Fibroblast of lung (primary cell): ENCODE results near the gene TNS3. TPM values are rescaled to one million over a fixed set of nuclear protein-coding genes. Genes with fewer than 3 reads are reported as not detected.

Experiments
- DNase-seq, 2 donors: peaks; one replicate each; pipeline versions ENCODE4 v3.0.0 to v3.0.0-alpha.2; 2010; ENCODE audit warnings: low read depth in 2 of 2
- H2AFZ ChIP-seq: 2 replicates; pipeline ENCODE4 v1.5.1; 2012; ENCODE audit warnings: low read length, control low read depth, inconsistent platforms
- H3K27ac ChIP-seq: 2 replicates; pipeline ENCODE4 v1.5.1; 2011; ENCODE audit warnings: low read length, control low read depth; ENCODE audit not compliant: insufficient read depth
- H3K27me3 ChIP-seq: 2 replicates; pipeline ENCODE4 v1.5.1; 2011; ENCODE audit warnings: mild to moderate bottlenecking, low read length; ENCODE audit not compliant: control insufficient read depth, insufficient read depth
- H3K36me3 ChIP-seq: 2 replicates; pipeline ENCODE4 v1.5.1; 2011; ENCODE audit warnings: low read length; ENCODE audit not compliant: control insufficient read depth, insufficient read depth
- H3K4me1 ChIP-seq: 2 replicates; pipeline ENCODE4 v1.5.1; 2011; ENCODE audit warnings: low read length; ENCODE audit not compliant: control insufficient read depth, insufficient read depth; ENCODE audit errors: extremely low read depth
- H3K4me2 ChIP-seq: 2 replicates; pipeline ENCODE4 v1.5.1; 2011; ENCODE audit warnings: low read length, control low read depth; ENCODE audit not compliant: insufficient read depth; ENCODE audit errors: extremely low read depth
- H3K4me3 ChIP-seq, 4 experiments: fragments of 200-600 bp in 1 of 4; sonication (generic) in 1 of 4; replicated peaks in 1 of 4; 2 replicates each; pipeline ENCODE4 v1.5.1; 2011 to 2016; ENCODE audit warnings: low read length in 4 of 4, low read depth in 3 of 4, mild to moderate bottlenecking in 3 of 4, control low read depth in 2 of 4, inconsistent platforms in 1 of 4, mixed read lengths in 1 of 4; ENCODE audit not compliant: insufficient read depth in 1 of 4; ENCODE audit errors: control extremely low read depth in 1 of 4
- H3K79me2 ChIP-seq: 2 replicates; pipeline ENCODE4 v1.5.1; 2012; ENCODE audit warnings: mild to moderate bottlenecking, low read length, inconsistent platforms; ENCODE audit not compliant: control insufficient read depth, insufficient read depth
- H3K9ac ChIP-seq: 2 replicates; pipeline ENCODE4 v1.5.1; 2011; ENCODE audit warnings: mild to moderate bottlenecking, low read length, control low read depth; ENCODE audit not compliant: insufficient read depth
- H3K9me3 ChIP-seq: 2 replicates; pipeline ENCODE4 v1.5.1; 2012; ENCODE audit warnings: low read depth, low read length; ENCODE audit not compliant: control insufficient read depth, insufficient read depth
- H4K20me1 ChIP-seq: 2 replicates; pipeline ENCODE4 v1.5.1; 2011; ENCODE audit warnings: low read length; ENCODE audit not compliant: control insufficient read depth, insufficient read depth; ENCODE audit errors: extremely low read depth
- EZH2 ChIP-seq: IDR thresholded peaks from 2 replicates; pipeline ENCODE4 v1.5.1; 2012; ENCODE audit warnings: low read length, control low read depth, mild to moderate bottlenecking; ENCODE audit errors: missing control alignments
- polyA plus RNA-seq, 2 donors: library from polyadenylated mRNA; depleted of rRNA in 1 of 2; stranded (reverse) in 1 of 2; unstranded in 1 of 2; fragments of >200 nt; gene quantifications; 2 replicates each; pipeline ENCODE4 v1.2.1, GENCODE V29; 2011 to 2012; ENCODE audit warnings: missing spikeins in 1 of 2
- total RNA-seq: library from RNA; depleted of rRNA; stranded (reverse); fragments of >200 nt; gene quantifications from 2 replicates; pipeline ENCODE4 v1.2.1, GENCODE V29; 2014
- TF ChIP-seq, protein P1 (sequence below), 2 donors: IDR thresholded peaks in 1 of 2; conservative IDR thresholded peaks in 1 of 2; 1 replicate in 1 of 2; 2 replicates in 1 of 2; pipeline ENCODE4 v1.5.1; 2011 to 2012; ENCODE audit warnings: low read length in 2 of 2, control low read depth in 1 of 2, inconsistent platforms in 1 of 2, low read depth in 1 of 2, mild to moderate bottlenecking in 1 of 2

Gene TNS3
- total and polyA plus RNA-seq, 2 donors (not counting 1 experiment from before 2014, with no cell fraction given): 74.4 to 88.8 TPM

DNA sequence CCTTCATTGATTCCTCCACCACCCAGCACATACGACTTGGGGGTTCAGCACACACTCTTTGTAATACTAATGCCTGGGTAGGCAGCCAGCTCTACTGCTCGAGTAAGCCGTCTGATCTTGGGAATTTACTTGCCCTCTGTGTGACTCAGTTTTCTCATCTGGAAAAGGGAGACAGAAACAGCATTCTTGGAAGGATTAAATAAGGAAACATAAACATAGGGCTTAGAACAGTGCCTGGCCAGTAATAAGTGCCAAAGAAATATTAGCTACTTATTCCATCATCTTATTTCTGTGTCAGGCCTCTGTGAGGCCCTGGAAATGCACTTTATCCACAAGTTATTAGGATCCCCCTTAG lies 130.1 kb downstream of the TNS3 start:
- Histone ChIP-seq H2AFZ (no peak overlapping the region), H3K4me2 (peak overlapping the region; percentile 9), H3K4me3 (no peak overlapping the region), H3K4me1 (peaks cover 61% of the 10 kb centered on the region), H3K27me3 (no peaks in the 10 kb centered on the region), H3K9me3 (no peaks in the 10 kb centered on the region), H3K9ac (no peak overlapping the region), H3K27ac (peak overlapping the region; percentile 93), H3K36me3 (peaks cover 8% of the 10 kb centered on the region), H4K20me1 (no peaks in the 10 kb centered on the region), H3K79me2 (peaks cover 17% of the 10 kb centered on the region)
- DNase-seq: peak; percentile 69 to 76
- TF ChIP-seq, protein P1, sequence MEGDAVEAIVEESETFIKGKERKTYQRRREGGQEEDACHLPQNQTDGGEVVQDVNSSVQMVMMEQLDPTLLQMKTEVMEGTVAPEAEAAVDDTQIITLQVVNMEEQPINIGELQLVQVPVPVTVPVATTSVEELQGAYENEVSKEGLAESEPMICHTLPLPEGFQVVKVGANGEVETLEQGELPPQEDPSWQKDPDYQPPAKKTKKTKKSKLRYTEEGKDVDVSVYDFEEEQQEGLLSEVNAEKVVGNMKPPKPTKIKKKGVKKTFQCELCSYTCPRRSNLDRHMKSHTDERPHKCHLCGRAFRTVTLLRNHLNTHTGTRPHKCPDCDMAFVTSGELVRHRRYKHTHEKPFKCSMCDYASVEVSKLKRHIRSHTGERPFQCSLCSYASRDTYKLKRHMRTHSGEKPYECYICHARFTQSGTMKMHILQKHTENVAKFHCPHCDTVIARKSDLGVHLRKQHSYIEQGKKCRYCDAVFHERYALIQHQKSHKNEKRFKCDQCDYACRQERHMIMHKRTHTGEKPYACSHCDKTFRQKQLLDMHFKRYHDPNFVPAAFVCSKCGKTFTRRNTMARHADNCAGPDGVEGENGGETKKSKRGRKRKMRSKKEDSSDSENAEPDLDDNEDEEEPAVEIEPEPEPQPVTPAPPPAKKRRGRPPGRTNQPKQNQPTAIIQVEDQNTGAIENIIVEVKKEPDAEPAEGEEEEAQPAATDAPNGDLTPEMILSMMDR (conservative IDR thresholded peaks at IDR 0.05 in 1 of 2, IDR thresholded peaks at IDR 0.05 in 1 of 2; ENCODE audit: low read depth in 1 of 2, low read length in 2 of 2): no peak
- no peak for TF ChIP-seq EZH2

DNA sequence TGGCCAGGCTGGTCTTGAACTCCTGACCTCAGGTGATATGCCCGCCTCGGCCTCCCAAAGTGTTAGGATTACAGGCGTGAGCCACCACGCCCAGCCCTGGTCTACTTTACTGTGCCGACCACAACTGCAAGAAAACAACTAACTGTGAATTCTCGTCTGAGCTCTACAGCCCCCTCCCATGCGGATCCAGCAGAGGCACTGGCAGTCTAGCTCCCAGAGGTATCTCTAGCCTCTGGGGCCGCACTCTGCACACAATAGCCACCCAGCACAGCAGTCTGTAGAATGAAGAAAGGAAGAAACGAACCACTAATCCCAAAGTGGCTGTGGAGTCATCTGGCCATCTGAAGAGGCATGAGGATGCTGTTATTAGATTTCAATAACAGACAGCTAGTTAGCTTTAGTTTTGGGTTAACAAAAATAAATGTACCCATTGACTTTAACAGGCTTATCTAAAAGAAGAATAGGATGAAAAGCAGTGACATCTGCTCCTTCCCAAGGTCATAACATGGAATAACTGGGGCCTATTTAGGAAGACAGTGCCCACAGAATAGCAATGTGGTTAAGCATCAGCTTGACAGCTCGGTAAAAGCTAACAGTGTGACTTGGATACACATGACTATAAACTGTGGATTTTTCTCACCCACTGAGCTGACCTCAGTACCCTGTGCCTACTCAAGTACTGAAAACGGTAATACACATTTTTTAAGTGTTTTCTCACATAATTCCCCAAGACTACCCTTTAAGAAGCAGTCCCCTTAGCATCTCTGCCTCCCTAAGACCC lies 131.9 kb downstream of the TNS3 start:
- H3K4me3 ChIP-seq: no peak overlapping the region
- peak overlapping the region; percentile 24 for H3K9ac ChIP-seq
- H2AFZ ChIP-seq: no peak overlapping the region
- peak overlapping the region; percentile 18 for H3K4me2 ChIP-seq
- H4K20me1 ChIP-seq: no peaks in the 10 kb centered on the region
- TF ChIP-seq, protein P1 (conservative IDR thresholded peaks at IDR 0.05 in 1 of 2, IDR thresholded peaks at IDR 0.05 in 1 of 2; ENCODE audit: low read depth in 1 of 2, low read length in 2 of 2): no peak
- no peak for TF ChIP-seq EZH2
- H3K27me3 ChIP-seq: no peaks in the 10 kb centered on the region
- H3K79me2 ChIP-seq: peaks cover 18% of the 10 kb centered on the region
- H3K9me3 ChIP-seq: no peaks in the 10 kb centered on the region
- H3K36me3 ChIP-seq: peaks cover 8% of the 10 kb centered on the region
- peak overlapping the region; percentile 73 for H3K27ac ChIP-seq
- peak; percentile 86 to 98 for DNase-seq
- H3K4me1 ChIP-seq: peaks cover 62% of the 10 kb centered on the region

DNA sequence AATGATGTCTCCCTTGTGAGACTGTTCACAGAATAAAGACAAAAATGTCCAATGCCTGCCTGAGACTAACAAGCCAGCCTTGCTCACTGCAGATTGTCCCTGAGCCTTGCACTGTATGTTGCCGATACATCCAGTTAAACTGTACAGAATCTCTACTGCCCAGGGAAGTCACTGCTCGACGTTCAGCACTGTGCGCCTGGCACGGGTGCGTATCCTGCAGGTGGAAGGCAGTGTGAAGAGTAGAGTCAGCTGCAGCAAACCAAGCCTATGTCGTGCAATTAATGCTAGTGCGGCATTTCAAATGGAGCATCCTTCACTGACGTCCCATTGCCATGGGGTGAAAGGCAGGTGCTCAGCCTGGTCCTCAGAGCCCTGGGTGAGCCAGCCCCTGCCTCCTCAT lies 132.9 kb downstream of the TNS3 start:
- TF ChIP-seq EZH2: no peak
- TF ChIP-seq, protein P1 (conservative IDR thresholded peaks at IDR 0.05 in 1 of 2, IDR thresholded peaks at IDR 0.05 in 1 of 2; ENCODE audit: low read depth in 1 of 2, low read length in 2 of 2): no peak
- H3K36me3 ChIP-seq: peaks cover 8% of the 10 kb centered on the region
- H3K79me2 ChIP-seq: peaks cover 22% of the 10 kb centered on the region
- H3K4me3 ChIP-seq: no peak overlapping the region
- H3K27me3 ChIP-seq: no peaks in the 10 kb centered on the region
- no peak overlapping the region for H3K27ac ChIP-seq
- H3K9ac ChIP-seq: no peak overlapping the region
- no peaks in the 10 kb centered on the region for H4K20me1 ChIP-seq
- DNase-seq: no peak
- H3K4me2 ChIP-seq: no peak overlapping the region
- no peak overlapping the region for H2AFZ ChIP-seq
- no peaks in the 10 kb centered on the region for H3K9me3 ChIP-seq
- H3K4me1 ChIP-seq: peaks cover 52% of the 10 kb centered on the region
